Eye (tissue), 1 donor: ENCODE data around the gene FLRT1.

Experiments used
- DNase-seq: peaks from one replicate; pipeline ENCODE4 v3.0.0-alpha.2; 2015

FLRT1 gene

GRCh38 chr11:64035576-64035975 is at the start of gene FLRT1:
TSS of gene FLRT1 (plus strand) at chr11:64035931. CDS start at chr11:64116268, 80,337 bp downstream.
- DNase-seq = no peak

GRCh38 chr11:63986156-63986931 is 49.4 kb upstream of the FLRT1 start, which contains the start of gene OTUB1:
TSS of gene OTUB1 (plus strand) at chr11:63986438. CDS start at chr11:63986457, 19 bp downstream.
- DNase-seq = peak; percentile 96

- no peak for DNase-seq
These were observed 48.7 kb upstream of the FLRT1 start for GRCh38 chr11:63986932-63987513.

GRCh38 chr11:63991558-63991957 is 44.2 kb upstream of the FLRT1 start:
- no peak for DNase-seq

GRCh38 chr11:63993100-63993499 is 42.6 kb upstream of the FLRT1 start:
- DNase-seq = no peak

- DNase-seq = no peak
These were observed 41.7 kb upstream of the FLRT1 start for GRCh38 chr11:63993993-63994392.

- no peak for DNase-seq
These were observed 39.2 kb upstream of the FLRT1 start for GRCh38 chr11:63996512-63996911.

- no peak for DNase-seq
These were observed 38.5 kb upstream of the FLRT1 start for GRCh38 chr11:63997104-63997700.

GRCh38 chr11:63997801-63998337 is 37.9 kb upstream of the FLRT1 start:
- DNase-seq = no peak

- peak; percentile 42 for DNase-seq
These were observed 37.0 kb upstream of the FLRT1 start for GRCh38 chr11:63998558-63999348.

- peak; percentile 74 for DNase-seq
These were observed 36.2 kb upstream of the FLRT1 start for GRCh38 chr11:63999349-64000025.

GRCh38 chr11:64000026-64000739 is 35.5 kb upstream of the FLRT1 start:
- DNase-seq = peak; percentile 92

- DNase-seq = peak; percentile 31
These were observed 34.8 kb upstream of the FLRT1 start for GRCh38 chr11:64000740-64001483.

- DNase-seq = peak; percentile 63
These were observed 34.0 kb upstream of the FLRT1 start for GRCh38 chr11:64001484-64002420.

GRCh38 chr11:64003807-64004589 is 31.7 kb upstream of the FLRT1 start:
- no peak for DNase-seq

GRCh38 chr11:64004590-64004984 is 31.1 kb upstream of the FLRT1 start:
- no peak for DNase-seq

GRCh38 chr11:64005691-64006090 is 30.0 kb upstream of the FLRT1 start:
- no peak for DNase-seq

GRCh38 chr11:64006398-64006797 is 29.3 kb upstream of the FLRT1 start:
- DNase-seq = no peak

GRCh38 chr11:64007160-64007628 is 28.5 kb upstream of the FLRT1 start:
- DNase-seq = peak; percentile 73
